Natural killer cell (primary cell): Measurements from ENCODE around the gene IL37. TPM values are rescaled to one million over a fixed set of nuclear protein-coding genes. Genes with fewer than 3 reads are reported as not detected.
"Not testable (repeated sequence)": the region's sequence is repeated elsewhere in the genome, so short reads cannot be mapped to it uniquely, and the experiment has no call there.

Experiments used
- ATAC-seq, 3 donors: fragments of 150-1000 bp in 2 of 3; fragments of 200-7000 bp in 1 of 3; cut with Tn5 transposase; 1 replicate in 1 of 3; 2 replicates in 2 of 3; pipeline ENCODE4 v1.10.0; 2021; ENCODE audit warnings: mild to moderate bottlenecking in 2 of 3, moderate library complexity in 2 of 3
- DNase-seq, 2 donors: peaks; one replicate each; pipeline versions ENCODE4 v3.0.0 to v3.0.0-alpha.2; 2013 to 2021; ENCODE audit warnings: mixed read lengths in 1 of 2
- H3K27ac ChIP-seq: one replicate; pipeline ENCODE4 v1.5.1; 2013; ENCODE audit warnings: mild to moderate bottlenecking, low read length
- H3K27me3 ChIP-seq: one replicate; pipeline ENCODE4 v1.6.1; 2013; ENCODE audit warnings: low read length; ENCODE audit not compliant: control insufficient read depth, insufficient read depth
- H3K36me3 ChIP-seq: one replicate; pipeline ENCODE4 v1.6.1; 2013; ENCODE audit warnings: low read length; ENCODE audit not compliant: control insufficient read depth, insufficient read depth
- H3K4me1 ChIP-seq: one replicate; pipeline ENCODE4 v1.6.1; 2013; ENCODE audit warnings: low read length; ENCODE audit not compliant: control insufficient read depth, insufficient read depth
- H3K4me3 ChIP-seq: one replicate; pipeline ENCODE4 v1.5.1; 2013; ENCODE audit warnings: low read length
- H3K9me3 ChIP-seq: one replicate; pipeline ENCODE4 v1.6.1; 2013; ENCODE audit warnings: low read length; ENCODE audit not compliant: control insufficient read depth, insufficient read depth
- H3K27ac Mint-ChIP-seq, 2 donors: one replicate each; pipeline ENCODE4 v1.8.0; 2022; ENCODE audit warnings: mild to moderate bottlenecking in 2 of 2, mixed read lengths in 2 of 2, moderate library complexity in 1 of 2
- H3K27me3 Mint-ChIP-seq, 2 donors: one replicate each; pipeline ENCODE4 v1.8.0; 2022; ENCODE audit warnings: low read depth in 2 of 2, mixed read lengths in 2 of 2
- H3K36me3 Mint-ChIP-seq: one replicate; pipeline ENCODE4 v1.8.0; 2022; ENCODE audit warnings: mixed read lengths
- H3K4me1 Mint-ChIP-seq, 2 donors: one replicate each; pipeline ENCODE4 v1.8.0; 2022; ENCODE audit warnings: mixed read lengths in 2 of 2
- H3K4me3 Mint-ChIP-seq: one replicate; pipeline ENCODE4 v1.8.0; 2022; ENCODE audit warnings: mild to moderate bottlenecking, moderate library complexity, mixed read lengths
- H3K9me3 Mint-ChIP-seq, 2 donors: one replicate each; pipeline ENCODE4 v1.8.0; 2022; ENCODE audit warnings: mixed read lengths in 2 of 2
- WGBS: methylation state at CpG from one replicate; pipeline ENCODE4 v1.1.7; 2013; ENCODE audit warnings: missing lambda C conversion rate; ENCODE audit not compliant: insufficient coverage; 5-methylcytosine and 5-hydroxymethylcytosine counted together
- intact Hi-C: fragments of 100-400 bp; cut with micrococcal nuclease; formaldehyde crosslinking; loops from one replicate; pipeline ENCODE4 v1.14.2; 2022
- total RNA-seq, 4 donors: library from RNA; stranded (reverse); fragments of 120-200 nt in 1 of 4; gene quantifications; one replicate each; pipeline versions ENCODE4 v1.2.3 to v1.2.4, GENCODE V29; 2013 to 2022
- TF ChIP-seq, protein P1 (sequence below): fragments of 200-600 bp; IDR thresholded peaks from one replicate; pipeline ENCODE4 v1.8.0; 2022; ENCODE audit warnings: antibody characterized with exemption

The IL37 gene
- total RNA-seq, 3 donors from 2014 or later (not counting 1 experiment from before 2014, with no cell fraction given), result not detected

DNA sequence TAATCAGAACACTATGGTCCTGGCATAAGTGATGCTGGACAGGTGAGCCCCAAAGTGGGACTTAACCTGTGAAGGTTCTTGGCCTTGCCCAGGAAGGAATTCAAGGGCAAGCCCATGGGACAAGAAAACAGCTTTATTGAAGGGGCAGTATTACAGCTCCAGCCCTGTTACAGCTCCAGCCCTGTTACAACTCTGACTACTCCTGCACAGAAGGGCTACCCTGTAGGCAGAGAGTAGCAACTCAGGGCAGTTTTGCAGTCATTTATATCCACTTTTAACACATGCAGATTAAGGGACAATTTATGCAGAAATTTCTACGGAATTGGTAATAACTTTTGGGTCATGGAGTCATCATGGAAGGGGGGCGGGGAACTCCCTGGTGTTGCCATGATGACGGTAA, 15.7 kb downstream of the IL37 start:
- Histone ChIP-seq H3K27me3 (no peaks in the 10 kb centered on the region), H3K27ac (no peak overlapping the region), H3K4me3 (no peak overlapping the region), H3K4me1 (no peaks in the 10 kb centered on the region), H3K9me3 (no peaks in the 10 kb centered on the region), H3K36me3 (no peaks in the 10 kb centered on the region)
- no peak overlapping the region for H3K4me3 Mint-ChIP-seq
- intact Hi-C loops, result no loop called here
- H3K9me3 Mint-ChIP-seq, result no peaks in the 10 kb centered on the region
- TF ChIP-seq, protein P1, sequence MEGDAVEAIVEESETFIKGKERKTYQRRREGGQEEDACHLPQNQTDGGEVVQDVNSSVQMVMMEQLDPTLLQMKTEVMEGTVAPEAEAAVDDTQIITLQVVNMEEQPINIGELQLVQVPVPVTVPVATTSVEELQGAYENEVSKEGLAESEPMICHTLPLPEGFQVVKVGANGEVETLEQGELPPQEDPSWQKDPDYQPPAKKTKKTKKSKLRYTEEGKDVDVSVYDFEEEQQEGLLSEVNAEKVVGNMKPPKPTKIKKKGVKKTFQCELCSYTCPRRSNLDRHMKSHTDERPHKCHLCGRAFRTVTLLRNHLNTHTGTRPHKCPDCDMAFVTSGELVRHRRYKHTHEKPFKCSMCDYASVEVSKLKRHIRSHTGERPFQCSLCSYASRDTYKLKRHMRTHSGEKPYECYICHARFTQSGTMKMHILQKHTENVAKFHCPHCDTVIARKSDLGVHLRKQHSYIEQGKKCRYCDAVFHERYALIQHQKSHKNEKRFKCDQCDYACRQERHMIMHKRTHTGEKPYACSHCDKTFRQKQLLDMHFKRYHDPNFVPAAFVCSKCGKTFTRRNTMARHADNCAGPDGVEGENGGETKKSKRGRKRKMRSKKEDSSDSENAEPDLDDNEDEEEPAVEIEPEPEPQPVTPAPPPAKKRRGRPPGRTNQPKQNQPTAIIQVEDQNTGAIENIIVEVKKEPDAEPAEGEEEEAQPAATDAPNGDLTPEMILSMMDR, result no peak
- H3K27me3 Mint-ChIP-seq, result peaks cover 0 to 10% of the 10 kb centered on the region in 2 donors
- 94% methylated on average over 3 of the region's 3 CpGs for WGBS
- DNase-seq (no peak), ATAC-seq (no peak)
- no peak overlapping the region for H3K27ac Mint-ChIP-seq
- no peaks in the 10 kb centered on the region for H3K36me3 Mint-ChIP-seq
- H3K4me1 Mint-ChIP-seq, result no peaks in the 10 kb centered on the region

DNA sequence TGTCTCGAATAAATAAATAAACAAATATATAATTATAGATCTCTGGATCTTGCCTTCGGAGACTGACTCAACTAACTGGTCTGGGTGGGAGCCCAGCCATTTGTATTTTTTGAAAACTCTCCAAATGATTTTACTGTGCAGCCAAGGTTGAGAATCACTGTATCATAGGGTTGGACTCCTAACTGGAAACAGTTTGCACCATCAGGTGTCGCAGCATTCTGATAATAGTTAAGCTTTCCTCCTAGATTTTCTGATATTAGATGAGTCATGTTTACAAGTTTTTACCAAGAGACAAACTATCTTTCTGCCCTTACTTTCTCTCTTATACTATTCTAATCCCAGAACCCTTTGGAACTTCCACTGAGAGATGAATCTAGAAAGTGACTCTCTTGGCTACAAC, 16.8 kb downstream of the IL37 start:
- H3K4me3 Mint-ChIP-seq, result no peak overlapping the region
- 89% methylated on average over 2 of the region's 3 CpGs for WGBS
- Histone ChIP-seq H3K36me3 (no peaks in the 10 kb centered on the region), H3K27ac (no peak overlapping the region), H3K27me3 (no peaks in the 10 kb centered on the region), H3K4me1 (no peaks in the 10 kb centered on the region), H3K9me3 (no peaks in the 10 kb centered on the region), H3K4me3 (no peak overlapping the region)
- peaks cover 0 to 12% of the 10 kb centered on the region in 2 donors for H3K27me3 Mint-ChIP-seq
- H3K9me3 Mint-ChIP-seq, result no peaks in the 10 kb centered on the region
- intact Hi-C loops, result no loop called here
- no peaks in the 10 kb centered on the region for H3K4me1 Mint-ChIP-seq
- no peak for DNase-seq
- ATAC-seq, result no peak
- no peak overlapping the region for H3K27ac Mint-ChIP-seq
- H3K36me3 Mint-ChIP-seq, result no peaks in the 10 kb centered on the region
- TF ChIP-seq, protein P1, result no peak

DNA sequence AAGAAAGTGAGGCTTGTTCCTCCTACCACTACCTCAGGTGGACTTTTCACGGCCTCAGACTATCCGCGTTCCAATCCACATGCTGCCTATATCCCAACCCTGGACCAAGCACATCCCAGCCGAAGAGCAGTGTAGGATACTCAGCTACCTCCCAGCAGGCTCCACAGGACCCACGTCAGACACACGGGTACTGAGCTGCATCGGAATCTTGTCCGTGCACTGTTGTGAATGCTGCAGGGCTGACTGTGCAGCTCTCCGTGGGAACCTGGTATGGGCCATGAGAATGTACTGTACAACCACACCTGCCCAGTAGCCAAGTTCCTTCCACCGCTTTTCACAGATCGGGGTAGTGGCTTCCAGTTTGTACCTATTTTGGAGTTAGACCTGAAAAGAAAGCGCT, 22.3 kb downstream of the IL37 start:
- H3K36me3 ChIP-seq, result no peaks in the 10 kb centered on the region
- no peaks in the 10 kb centered on the region for H3K4me1 ChIP-seq
- H3K27ac ChIP-seq, result no peak overlapping the region
- no peaks in the 10 kb centered on the region for H3K27me3 ChIP-seq
- H3K27ac Mint-ChIP-seq, result no peak overlapping the region
- no peaks in the 10 kb centered on the region for H3K4me1 Mint-ChIP-seq
- no peak for DNase-seq
- intact Hi-C loops, result no loop called here
- peak in 1 of 3 donors; percentile 17 for ATAC-seq
- TF ChIP-seq, protein P1, result no peak
- H3K9me3 ChIP-seq, result no peaks in the 10 kb centered on the region
- no peak overlapping the region for H3K4me3 ChIP-seq
- H3K4me3 Mint-ChIP-seq, result no peak overlapping the region
- H3K36me3 Mint-ChIP-seq, result no peaks in the 10 kb centered on the region
- WGBS, result 96% methylated on average over 12 of the region's 12 CpGs
- H3K27me3 Mint-ChIP-seq, result peaks cover 0 to 9% of the 10 kb centered on the region in 2 donors
- H3K9me3 Mint-ChIP-seq, result no peaks in the 10 kb centered on the region

DNA sequence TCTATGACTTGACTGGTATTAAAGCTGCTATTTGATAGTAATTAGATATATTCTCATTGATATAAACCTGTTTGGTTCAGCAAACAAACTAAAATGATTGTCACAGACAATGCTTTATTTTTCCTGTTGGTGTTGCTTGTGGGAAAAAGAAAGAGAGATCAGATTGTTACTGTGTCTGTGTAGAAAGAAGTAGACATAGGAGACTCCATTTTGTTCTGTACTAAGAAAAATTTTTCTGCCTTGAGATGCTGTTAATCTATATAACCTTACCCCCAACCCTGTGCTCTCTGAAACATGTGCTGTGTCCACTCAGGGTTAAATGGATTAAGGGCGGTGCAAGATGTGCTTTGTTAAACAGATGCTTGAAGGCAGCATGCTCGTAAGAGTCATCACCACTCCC, 23.2 kb downstream of the IL37 start:
- H3K36me3 ChIP-seq, H3K4me3 Mint-ChIP-seq, H3K4me3 ChIP-seq, DNase-seq, H3K9me3 Mint-ChIP-seq, H3K27me3 Mint-ChIP-seq, intact Hi-C loops, ATAC-seq, H3K4me1 ChIP-seq, H3K27me3 ChIP-seq, H3K27ac ChIP-seq, H3K36me3 Mint-ChIP-seq, H3K27ac Mint-ChIP-seq, H3K9me3 ChIP-seq, H3K4me1 Mint-ChIP-seq: not testable (repeated sequence)
- 100% methylated on average over 1 of the region's 2 CpGs for WGBS
